Measurements from ENCODE around the gene SLC37A1.
"Not testable (repeated sequence)": the region's sequence is repeated elsewhere in the genome, so short reads cannot be mapped to it uniquely, and the experiment has no call there.

Gene SLC37A1

GRCh38 chr21:42597487-42598158, 84.0 kb downstream of the SLC37A1 start:
- DNase-seq: no peak

DNA sequence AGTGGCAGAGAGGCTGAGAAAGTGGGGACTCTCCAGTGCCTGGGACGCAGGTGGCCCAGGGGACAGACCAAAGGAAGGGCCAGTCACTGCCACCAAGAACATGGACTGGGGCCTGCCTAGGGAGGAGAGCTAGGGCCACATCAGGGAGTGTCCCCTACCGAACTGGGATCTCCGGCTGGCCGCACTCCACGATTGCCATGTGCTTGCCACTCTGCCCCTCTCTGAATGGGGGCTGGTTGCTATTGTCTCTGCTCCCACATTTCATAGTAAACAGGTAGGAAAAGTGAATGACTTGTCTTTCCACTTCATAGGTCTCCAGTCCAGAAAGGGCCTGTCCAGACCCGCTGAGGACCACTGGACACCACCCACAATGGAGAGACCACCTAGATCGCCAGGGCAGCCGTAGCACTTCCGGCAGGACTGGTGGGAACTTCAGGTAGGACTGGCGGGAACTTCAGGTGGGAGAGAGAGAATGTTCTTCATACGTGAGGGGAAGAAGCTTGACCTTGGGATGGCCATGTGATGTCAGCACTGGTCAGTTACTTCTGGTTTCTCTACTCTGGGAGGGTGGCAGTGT, 84.6 kb downstream of the SLC37A1 start:
- no peak for DNase-seq

- no peak for DNase-seq
These were observed 85.8 kb downstream of the SLC37A1 start for GRCh38 chr21:42599486-42599885.

- DNase-seq: no peak
These were observed 86.3 kb downstream of the SLC37A1 start for GRCh38 chr21:42599962-42600361.

GRCh38 chr21:42601656-42602055, 88.0 kb downstream of the SLC37A1 start:
- DNase-seq: no peak

GRCh38 chr21:42607102-42607501, 93.5 kb downstream of the SLC37A1 start:
- DNase-seq: no peak

DNA sequence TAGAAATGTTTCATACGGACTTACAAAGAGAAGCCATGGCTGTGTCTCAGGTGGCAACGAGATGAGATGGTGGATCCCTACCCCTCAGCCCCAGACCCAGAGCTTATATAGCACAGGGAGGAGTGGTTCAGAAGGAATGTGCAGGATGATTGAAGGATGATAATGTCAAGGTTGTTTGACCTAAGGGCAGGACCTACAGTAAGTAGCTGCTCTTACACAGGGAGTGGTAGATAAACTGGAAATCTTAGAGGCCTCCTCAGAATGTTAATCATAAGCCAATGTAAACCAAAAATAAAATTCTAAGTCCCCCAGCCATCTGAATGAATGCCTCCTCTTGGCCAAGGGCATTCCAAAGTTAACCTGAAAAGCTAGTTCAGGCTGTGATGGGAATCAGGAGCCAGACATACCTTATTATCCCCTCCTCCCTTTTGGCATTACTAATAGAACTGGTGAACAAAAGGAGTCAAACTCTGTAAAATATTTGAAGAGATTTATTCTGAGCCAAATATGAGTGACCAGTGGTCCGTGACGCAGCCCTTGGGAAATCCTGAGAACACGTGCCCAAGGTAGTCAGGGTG, 94.0 kb downstream of the SLC37A1 start:
- DNase-seq: no peak

DNA sequence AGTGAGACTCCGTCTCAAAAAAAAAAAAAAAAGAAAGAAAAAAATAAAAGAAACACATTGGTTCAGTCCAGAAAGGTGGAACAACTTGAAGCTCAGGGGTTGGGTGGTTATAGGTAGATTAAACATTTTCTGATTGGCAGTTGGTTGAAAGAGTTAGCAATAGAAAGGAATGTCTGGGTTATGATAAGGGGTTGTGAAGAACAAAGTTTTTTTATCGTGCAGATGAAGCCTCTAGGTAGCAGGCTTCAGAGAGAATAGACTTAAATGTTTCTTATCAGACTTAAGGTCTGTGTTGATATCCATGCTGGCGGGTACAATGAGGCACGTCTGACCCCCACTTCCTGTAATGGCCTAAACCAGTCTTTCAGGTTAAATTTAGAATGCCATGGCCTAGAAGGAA, 94.8 kb downstream of the SLC37A1 start:
- no peak for DNase-seq

GRCh38 chr21:42609811-42610210, 96.2 kb downstream of the SLC37A1 start:
- DNase-seq: peak; percentile 55

- no peak for DNase-seq
These were observed 98.2 kb downstream of the SLC37A1 start for GRCh38 chr21:42611852-42612251.

- no peak for DNase-seq
These were observed 98.7 kb downstream of the SLC37A1 start for GRCh38 chr21:42612390-42612789.

DNA sequence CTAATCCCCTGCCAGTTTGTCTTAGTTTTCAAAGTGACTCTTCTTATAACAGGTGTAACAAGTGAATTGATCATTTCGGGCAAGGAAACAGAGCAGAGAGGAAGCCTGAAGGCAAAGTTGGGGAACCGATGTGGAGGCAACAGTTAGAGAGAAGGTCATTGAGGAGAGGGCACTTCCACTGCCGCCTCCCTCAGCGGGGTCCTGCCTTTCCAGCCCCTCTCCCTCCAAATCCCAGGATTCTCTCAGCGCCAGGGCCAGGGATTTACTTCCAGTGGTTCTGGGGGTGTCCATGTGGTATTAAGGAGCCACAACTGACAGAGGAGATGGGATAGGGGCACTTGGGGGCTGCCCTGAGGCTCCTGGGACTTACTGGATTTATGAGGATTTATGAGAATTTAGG, 100.1 kb downstream of the SLC37A1 start:
- no peak for DNase-seq

GRCh38 chr21:42614396-42614795, 100.7 kb downstream of the SLC37A1 start:
- DNase-seq: peak; percentile 40

- peak; percentile 56 for DNase-seq
These were observed 101.2 kb downstream of the SLC37A1 start for GRCh38 chr21:42614811-42615351.

DNA sequence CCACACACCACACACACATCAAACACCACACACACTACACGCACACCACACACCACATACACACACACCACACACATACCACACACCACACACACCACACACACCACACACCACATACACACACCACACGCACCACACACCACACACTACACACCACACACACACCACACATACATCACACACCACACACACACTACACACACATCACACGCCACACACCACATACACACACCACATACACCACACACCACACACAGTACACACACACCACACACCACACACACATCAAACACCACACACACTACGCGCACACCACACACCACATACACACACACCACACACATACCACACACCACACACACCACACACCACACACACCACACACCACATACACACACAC, 101.7 kb downstream of the SLC37A1 start:
- DNase-seq: not testable (repeated sequence)

GRCh38 chr21:42615924-42616323, 102.3 kb downstream of the SLC37A1 start:
- DNase-seq: no peak

- DNase-seq: peak; percentile 14
These were observed 102.8 kb downstream of the SLC37A1 start for GRCh38 chr21:42616446-42616845.

GRCh38 chr21:42616941-42617340, 103.3 kb downstream of the SLC37A1 start:
- DNase-seq: no peak

GRCh38 chr21:42617486-42617885, 103.8 kb downstream of the SLC37A1 start:
- DNase-seq: no peak

GRCh38 chr21:42618707-42619102, 105.1 kb downstream of the SLC37A1 start:
- DNase-seq: no peak

DNA sequence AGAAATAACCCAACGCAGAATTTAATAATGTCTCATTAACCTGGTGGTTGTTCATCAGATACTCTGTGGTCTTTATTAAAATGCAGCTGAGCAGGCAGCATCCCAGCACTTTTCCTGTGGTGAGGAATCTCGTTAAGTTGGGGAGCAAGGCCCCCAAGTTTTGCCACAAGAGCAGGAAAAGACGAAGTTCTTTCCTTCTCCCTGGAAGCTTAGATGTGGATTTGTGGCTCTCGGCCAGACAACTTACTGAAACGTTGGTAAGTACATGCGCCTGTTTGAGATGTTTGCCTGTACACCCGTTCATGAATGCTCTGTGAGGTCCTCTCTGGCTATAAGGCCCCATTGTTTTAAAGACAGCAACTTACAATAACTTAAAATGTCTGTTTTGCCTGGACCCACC, 105.5 kb downstream of the SLC37A1 start:
- no peak for DNase-seq

DNA sequence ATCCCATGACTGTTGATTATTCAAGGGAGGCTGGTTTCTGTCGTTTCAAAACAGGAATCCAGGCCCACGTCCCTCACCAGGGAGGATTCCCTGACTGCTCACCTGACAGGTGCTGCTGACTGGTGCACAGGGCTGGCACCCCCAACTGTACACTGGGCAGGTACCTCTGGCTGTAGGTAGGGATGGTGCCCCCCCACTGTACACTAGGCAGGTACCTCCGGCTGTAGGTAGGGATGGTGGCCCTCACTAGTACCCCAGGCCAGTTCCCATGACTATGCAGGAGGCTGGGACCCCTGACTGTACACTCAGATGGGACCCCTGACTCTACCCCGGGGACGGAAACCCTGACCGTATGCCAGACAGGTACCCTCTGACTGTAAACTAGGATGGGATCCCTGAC, 106.2 kb downstream of the SLC37A1 start:
- DNase-seq: no peak

- no peak for DNase-seq
These were observed 107.6 kb downstream of the SLC37A1 start for GRCh38 chr21:42621166-42621818.

DNA sequence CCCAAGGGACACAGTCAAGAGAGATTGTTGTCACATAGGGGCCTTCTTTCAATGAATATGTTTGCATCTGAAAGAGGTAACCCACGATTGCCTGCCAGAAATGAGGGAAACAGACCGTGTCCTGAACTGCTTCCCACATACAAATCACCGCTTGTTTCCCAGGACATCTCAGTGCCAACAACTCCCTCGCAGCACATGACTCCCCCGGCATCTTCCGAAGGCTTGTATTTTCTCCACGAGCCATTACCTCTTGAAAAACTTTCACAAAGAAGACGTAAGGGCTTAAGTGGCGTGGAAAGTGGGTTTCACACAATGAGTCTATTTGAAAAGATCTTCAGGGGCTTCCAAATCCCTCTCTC, 108.1 kb downstream of the SLC37A1 start:
- no peak for DNase-seq
